HEK293 (cell line): ENCODE data around the gene C19orf38.
A peak's percentile ranks its signal among the peaks of the same experiment; 100 is the strongest.
"Not testable (repeated sequence)": the region's sequence is repeated elsewhere in the genome, so short reads cannot be mapped to it uniquely, and the experiment has no call there.

Experiments used
- KLF16 ChIP-seq: fragments of 450-650 bp; formaldehyde crosslinking; IDR thresholded peaks from 2 replicates; pipeline ENCODE4 v1.5.1; 2017; ENCODE audit warnings: missing biosample characterization, missing genetic modification characterization
- PRDM1 ChIP-seq: fragments of 450-650 bp; formaldehyde crosslinking; IDR thresholded peaks from 2 replicates; pipeline ENCODE4; 2016; ENCODE audit warnings: missing biosample characterization, missing genetic modification characterization
- YY1 ChIP-seq: fragments of 450-650 bp; formaldehyde crosslinking; IDR thresholded peaks from 2 replicates; pipeline ENCODE4 v1.5.1; 2018; ENCODE audit warnings: missing biosample characterization, missing genetic modification characterization
- ZFP3 ChIP-seq: fragments of 450-650 bp; formaldehyde crosslinking; IDR thresholded peaks from 2 replicates; pipeline ENCODE4 v1.5.1; 2016; ENCODE audit warnings: low read depth, missing biosample characterization, missing genetic modification characterization
- ZNF121 ChIP-seq: fragments of 450-650 bp; formaldehyde crosslinking; IDR thresholded peaks from 2 replicates; pipeline ENCODE4 v1.5.1; 2016; ENCODE audit warnings: missing biosample characterization, missing genetic modification characterization
- ZNF324 ChIP-seq: fragments of 450-650 bp; formaldehyde crosslinking; IDR thresholded peaks from 2 replicates; pipeline ENCODE4 v1.5.1; 2016; ENCODE audit warnings: missing biosample characterization, missing genetic modification characterization
- ZNF48 ChIP-seq: fragments of 450-650 bp; formaldehyde crosslinking; IDR thresholded peaks from 2 replicates; pipeline ENCODE4 v1.5.1; 2016; ENCODE audit warnings: missing biosample characterization, missing genetic modification characterization
- ZNF510 ChIP-seq: fragments of 450-650 bp; formaldehyde crosslinking; IDR thresholded peaks from 2 replicates; pipeline ENCODE4 v1.5.1; 2018; ENCODE audit warnings: mild to moderate bottlenecking, missing genetic modification characterization, missing biosample characterization; ENCODE audit not compliant: insufficient replicate concordance
- ZNF561 ChIP-seq: fragments of 450-650 bp; IDR thresholded peaks from 2 replicates; pipeline ENCODE4 v1.5.1; 2018; ENCODE audit warnings: missing biosample characterization, missing genetic modification characterization, borderline replicate concordance
- ZNF585B ChIP-seq: fragments of 450-650 bp; formaldehyde crosslinking; IDR thresholded peaks from 2 replicates; pipeline ENCODE4 v1.5.1; 2016; ENCODE audit warnings: missing biosample characterization, missing genetic modification characterization
- ZNF830 ChIP-seq: fragments of 450-650 bp; IDR thresholded peaks from 2 replicates; pipeline ENCODE4 v1.5.0; 2018; ENCODE audit warnings: missing biosample characterization, missing genetic modification characterization, low read depth, mild to moderate bottlenecking, moderate library complexity
- TF ChIP-seq, protein P1 (sequence below): fragments of 450-650 bp; formaldehyde crosslinking; IDR thresholded peaks from 2 replicates; pipeline ENCODE4 v1.5.1; 2016; ENCODE audit warnings: missing biosample characterization, missing genetic modification characterization
- TF ChIP-seq, protein P2 (sequence below): fragments of 450-650 bp; formaldehyde crosslinking; IDR thresholded peaks from 2 replicates; pipeline ENCODE4 v1.5.1; 2016; ENCODE audit warnings: missing biosample characterization, missing genetic modification characterization

DNA sequence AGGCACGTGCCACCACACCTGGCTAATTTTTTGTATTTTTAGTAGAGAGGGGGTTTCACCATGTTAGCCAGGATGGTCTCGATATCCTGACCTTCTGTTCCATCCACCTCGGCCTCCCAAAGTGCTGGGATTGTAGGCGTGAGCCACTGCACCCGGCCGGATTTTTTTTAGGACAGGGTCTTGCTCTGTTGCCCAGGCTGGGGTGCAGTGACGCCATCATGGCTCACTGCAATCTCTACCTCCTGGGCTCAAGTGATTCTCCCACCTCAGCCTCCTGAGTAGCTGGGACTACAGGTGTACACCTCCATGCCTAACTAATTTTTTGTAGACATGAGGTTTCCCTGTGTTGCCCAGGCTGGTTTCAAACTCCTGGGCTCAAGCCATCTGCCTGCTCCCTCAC lies 10.6 kb upstream of the C19orf38 start:
- TF ChIP-seq, protein P1, sequence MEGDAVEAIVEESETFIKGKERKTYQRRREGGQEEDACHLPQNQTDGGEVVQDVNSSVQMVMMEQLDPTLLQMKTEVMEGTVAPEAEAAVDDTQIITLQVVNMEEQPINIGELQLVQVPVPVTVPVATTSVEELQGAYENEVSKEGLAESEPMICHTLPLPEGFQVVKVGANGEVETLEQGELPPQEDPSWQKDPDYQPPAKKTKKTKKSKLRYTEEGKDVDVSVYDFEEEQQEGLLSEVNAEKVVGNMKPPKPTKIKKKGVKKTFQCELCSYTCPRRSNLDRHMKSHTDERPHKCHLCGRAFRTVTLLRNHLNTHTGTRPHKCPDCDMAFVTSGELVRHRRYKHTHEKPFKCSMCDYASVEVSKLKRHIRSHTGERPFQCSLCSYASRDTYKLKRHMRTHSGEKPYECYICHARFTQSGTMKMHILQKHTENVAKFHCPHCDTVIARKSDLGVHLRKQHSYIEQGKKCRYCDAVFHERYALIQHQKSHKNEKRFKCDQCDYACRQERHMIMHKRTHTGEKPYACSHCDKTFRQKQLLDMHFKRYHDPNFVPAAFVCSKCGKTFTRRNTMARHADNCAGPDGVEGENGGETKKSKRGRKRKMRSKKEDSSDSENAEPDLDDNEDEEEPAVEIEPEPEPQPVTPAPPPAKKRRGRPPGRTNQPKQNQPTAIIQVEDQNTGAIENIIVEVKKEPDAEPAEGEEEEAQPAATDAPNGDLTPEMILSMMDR, result not testable (repeated sequence)
- not testable (repeated sequence) for TF ChIP-seq ZNF510 (tag by site-specific recombination); ZNF561 (tag by site-specific recombination); ZNF48 (tag by site-specific recombination); KLF16 (tag by site-specific recombination); ZFP3 (tag by site-specific recombination); ZNF324 (tag by site-specific recombination); ZNF585B; PRDM1 (tag by site-specific recombination); YY1 (tag by site-specific recombination); ZNF830 (tag by site-specific recombination)
- 0 out of 2 replicates have a peak, but pooled peaks have one; percentile 37 for TF ChIP-seq ZNF121
- TF ChIP-seq, protein P2, sequence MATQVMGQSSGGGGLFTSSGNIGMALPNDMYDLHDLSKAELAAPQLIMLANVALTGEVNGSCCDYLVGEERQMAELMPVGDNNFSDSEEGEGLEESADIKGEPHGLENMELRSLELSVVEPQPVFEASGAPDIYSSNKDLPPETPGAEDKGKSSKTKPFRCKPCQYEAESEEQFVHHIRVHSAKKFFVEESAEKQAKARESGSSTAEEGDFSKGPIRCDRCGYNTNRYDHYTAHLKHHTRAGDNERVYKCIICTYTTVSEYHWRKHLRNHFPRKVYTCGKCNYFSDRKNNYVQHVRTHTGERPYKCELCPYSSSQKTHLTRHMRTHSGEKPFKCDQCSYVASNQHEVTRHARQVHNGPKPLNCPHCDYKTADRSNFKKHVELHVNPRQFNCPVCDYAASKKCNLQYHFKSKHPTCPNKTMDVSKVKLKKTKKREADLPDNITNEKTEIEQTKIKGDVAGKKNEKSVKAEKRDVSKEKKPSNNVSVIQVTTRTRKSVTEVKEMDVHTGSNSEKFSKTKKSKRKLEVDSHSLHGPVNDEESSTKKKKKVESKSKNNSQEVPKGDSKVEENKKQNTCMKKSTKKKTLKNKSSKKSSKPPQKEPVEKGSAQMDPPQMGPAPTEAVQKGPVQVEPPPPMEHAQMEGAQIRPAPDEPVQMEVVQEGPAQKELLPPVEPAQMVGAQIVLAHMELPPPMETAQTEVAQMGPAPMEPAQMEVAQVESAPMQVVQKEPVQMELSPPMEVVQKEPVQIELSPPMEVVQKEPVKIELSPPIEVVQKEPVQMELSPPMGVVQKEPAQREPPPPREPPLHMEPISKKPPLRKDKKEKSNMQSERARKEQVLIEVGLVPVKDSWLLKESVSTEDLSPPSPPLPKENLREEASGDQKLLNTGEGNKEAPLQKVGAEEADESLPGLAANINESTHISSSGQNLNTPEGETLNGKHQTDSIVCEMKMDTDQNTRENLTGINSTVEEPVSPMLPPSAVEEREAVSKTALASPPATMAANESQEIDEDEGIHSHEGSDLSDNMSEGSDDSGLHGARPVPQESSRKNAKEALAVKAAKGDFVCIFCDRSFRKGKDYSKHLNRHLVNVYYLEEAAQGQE, result not testable (repeated sequence)
